NB4 (cell line): ENCODE results near the gene PRCC.
"Not testable (repeated sequence)": the region's sequence is repeated elsewhere in the genome, so short reads cannot be mapped to it uniquely, and the experiment has no call there.

Source experiments
- DNase-seq: peaks from one replicate; pipeline ENCODE4 v3.0.0; 2010; ENCODE audit warnings: low read depth
- H3K4me3 ChIP-seq: one replicate; pipeline ENCODE4 v1.5.1; 2011; ENCODE audit warnings: mild to moderate bottlenecking, low read depth, low read length, moderate library complexity
- CTCF ChIP-seq: IDR thresholded peaks from one replicate; pipeline ENCODE4 v1.5.1; 2012; ENCODE audit warnings: low read depth, low read length
- MAX ChIP-seq: IDR thresholded peaks from 2 replicates; pipeline ENCODE4 v1.6.1; 2011; ENCODE audit warnings: low read depth, low read length
- MYC ChIP-seq: IDR thresholded peaks from 2 replicates; pipeline ENCODE4 v1.6.1; 2011; ENCODE audit warnings: low read depth, low read length
- POLR2A ChIP-seq: IDR thresholded peaks from 2 replicates; pipeline ENCODE4 v1.6.1; 2011; ENCODE audit warnings: mild to moderate bottlenecking; ENCODE audit not compliant: insufficient read length; ENCODE audit errors: extremely low read depth

PRCC gene

GRCh38 chr1:156755527-156755950, 11.8 kb upstream of the PRCC start:
- TF ChIP-seq MAX (no peak), MYC (no peak), CTCF (no peak), POLR2A (no peak)
- no peak for DNase-seq
- H3K4me3 ChIP-seq, result no peak overlapping the region

- DNase-seq, result no peak
- TF ChIP-seq POLR2A (no peak), CTCF (no peak), MYC (no peak), MAX (no peak)
- no peak overlapping the region for H3K4me3 ChIP-seq
Observed at GRCh38 chr1:156756355-156756754, 11.0 kb upstream of the PRCC start.

- DNase-seq, H3K4me3 ChIP-seq: not testable (repeated sequence)
Observed at GRCh38 chr1:156757572-156758253, 9.6 kb upstream of the PRCC start.

GRCh38 chr1:156760092-156760795, 7.1 kb upstream of the PRCC start:
- TF ChIP-seq POLR2A (no peak), CTCF (no peak), MAX (no peak), MYC (no peak)
- H3K4me3 ChIP-seq, result no peak overlapping the region
- DNase-seq, result no peak

GRCh38 chr1:156760796-156761104, 6.6 kb upstream of the PRCC start:
- TF ChIP-seq MYC (no peak), MAX (no peak), CTCF (no peak), POLR2A (no peak)
- no peak overlapping the region for H3K4me3 ChIP-seq
- DNase-seq, result no peak

GRCh38 chr1:156765136-156765535, 2.2 kb upstream of the PRCC start:
- not testable (repeated sequence) for DNase-seq, H3K4me3 ChIP-seq

GRCh38 chr1:156765666-156766065, 1.7 kb upstream of the PRCC start:
- TF ChIP-seq MYC (no peak), POLR2A (no peak), MAX (no peak), CTCF (no peak)
- DNase-seq, result no peak
- H3K4me3 ChIP-seq, result peak overlapping the region; percentile 84
